AG20443 (cell line): ENCODE results near the gene CNTN5.

ENCODE experiments used
- DNase-seq: peaks from one replicate; pipeline ENCODE4 v3.0.0; 2012; ENCODE audit warnings: low spot score, mixed read lengths

Gene CNTN5

GRCh38 chr11:99509863-99510262 lies 489.1 kb downstream of the CNTN5 start:
- no peak for DNase-seq

GRCh38 chr11:99513368-99513767 lies 492.6 kb downstream of the CNTN5 start:
- no peak for DNase-seq

- DNase-seq, result no peak
These were observed 498.3 kb downstream of the CNTN5 start for GRCh38 chr11:99519095-99519494.

DNA sequence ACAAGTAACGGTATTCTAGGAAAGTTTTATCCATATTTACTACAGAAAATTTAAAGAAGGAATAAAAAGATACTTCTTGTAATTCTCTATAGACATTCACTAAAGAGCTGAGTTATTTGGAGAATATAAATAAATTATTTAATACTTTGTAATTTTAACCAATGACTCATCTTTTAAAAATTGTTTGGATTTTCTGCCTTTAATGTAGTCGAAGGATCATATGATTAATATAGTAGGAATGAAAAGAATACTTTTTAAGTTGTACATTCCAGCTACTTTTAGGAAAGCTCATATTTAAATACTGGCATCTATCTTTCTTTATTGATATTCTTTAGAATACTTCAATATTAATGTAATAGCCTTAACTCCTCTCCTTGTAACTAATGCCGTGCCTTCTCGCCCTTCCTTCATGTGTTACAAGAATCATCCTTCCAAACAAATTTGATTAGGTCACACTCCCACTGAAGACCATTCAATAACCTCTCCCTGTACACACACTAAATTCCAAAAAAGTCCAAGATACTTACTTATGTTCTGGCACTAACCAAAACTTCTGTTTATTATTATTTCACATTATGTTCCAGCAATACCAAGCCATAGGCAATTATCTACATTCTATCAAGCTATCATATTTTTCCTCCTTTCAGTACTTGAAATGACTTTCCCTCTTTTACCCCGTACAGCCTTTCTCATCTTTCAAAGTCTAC lies 501.9 kb downstream of the CNTN5 start:
- no peak for DNase-seq

GRCh38 chr11:99531468-99531867 lies 510.7 kb downstream of the CNTN5 start:
- no peak for DNase-seq

DNA sequence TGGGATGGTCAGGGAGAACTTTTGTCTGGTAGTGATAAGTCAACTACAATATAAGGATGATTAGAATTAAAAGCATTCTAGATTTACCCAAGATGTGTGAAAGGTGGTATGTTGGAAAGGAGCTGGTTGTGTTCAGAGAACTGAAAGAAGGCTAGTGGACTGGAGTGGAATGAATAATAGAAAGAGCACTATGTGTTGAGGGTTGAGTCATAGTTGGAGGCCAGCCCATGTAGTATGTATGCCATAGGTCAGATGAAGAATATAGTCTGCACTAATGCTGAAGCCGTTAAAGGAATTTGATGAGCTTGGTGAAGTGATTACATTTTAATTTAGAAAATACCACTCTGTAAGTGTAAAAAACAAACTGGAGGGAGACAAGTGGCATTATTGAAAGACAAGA lies 514.1 kb downstream of the CNTN5 start:
- no peak for DNase-seq

DNA sequence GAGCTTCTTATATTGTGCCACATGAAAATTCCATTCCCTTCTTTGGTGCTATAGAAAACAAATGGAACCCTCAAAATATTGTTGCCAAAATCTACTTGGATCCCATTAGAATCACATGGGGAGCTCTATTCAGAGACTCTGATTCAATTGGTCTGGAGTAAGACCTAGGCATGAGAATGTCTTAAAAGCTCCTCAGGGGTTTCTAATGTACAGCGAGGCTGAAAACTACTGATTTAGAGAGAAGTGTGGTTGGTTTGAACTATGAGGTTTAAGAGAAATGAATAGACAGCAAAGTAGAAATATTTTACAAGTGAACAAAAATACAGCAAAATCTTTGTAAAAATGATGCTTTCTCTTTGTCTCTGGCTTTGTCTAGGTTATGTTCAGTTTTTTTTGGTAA lies 514.7 kb downstream of the CNTN5 start:
- DNase-seq, result no peak

DNA sequence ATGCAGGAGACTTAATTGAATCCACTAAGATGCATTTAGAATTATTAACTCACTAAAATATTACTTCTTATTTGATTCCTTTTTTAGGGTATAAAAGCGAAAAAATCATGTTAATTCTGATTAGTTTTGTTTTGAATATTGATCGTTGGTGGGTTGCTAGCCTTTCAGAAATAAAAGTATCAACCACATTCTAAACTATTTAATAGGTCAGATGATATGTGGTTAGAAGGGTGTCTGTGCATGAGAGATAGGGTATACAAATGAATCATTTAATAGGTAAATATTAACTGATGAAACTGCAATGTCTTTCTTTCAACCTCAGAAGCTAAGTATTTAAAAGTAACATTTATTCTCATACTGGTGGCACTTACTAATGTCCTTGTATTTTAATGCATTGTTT lies 515.1 kb downstream of the CNTN5 start:
- no peak for DNase-seq

- DNase-seq, result no peak
These were observed 516.9 kb downstream of the CNTN5 start for GRCh38 chr11:99537681-99538080.

DNA sequence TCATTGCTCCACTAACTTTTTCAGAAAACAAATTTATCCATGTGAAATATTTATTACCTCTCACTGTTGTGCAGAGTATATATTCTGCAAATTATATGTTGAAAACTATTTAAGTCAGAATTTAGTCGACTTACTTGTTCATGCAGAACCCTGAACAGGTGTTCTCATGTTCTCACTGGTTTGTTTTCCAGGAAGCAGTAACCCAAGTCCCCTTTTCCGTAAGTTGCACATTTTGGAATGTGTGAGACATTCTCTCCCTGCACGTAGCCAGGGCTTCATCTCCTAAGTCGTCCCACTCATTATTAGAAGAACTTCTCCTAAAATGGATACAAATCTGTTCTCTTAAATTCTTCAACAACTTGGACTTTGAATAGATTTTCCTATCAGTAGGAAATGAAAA lies 524.9 kb downstream of the CNTN5 start:
- DNase-seq, result no peak

DNA sequence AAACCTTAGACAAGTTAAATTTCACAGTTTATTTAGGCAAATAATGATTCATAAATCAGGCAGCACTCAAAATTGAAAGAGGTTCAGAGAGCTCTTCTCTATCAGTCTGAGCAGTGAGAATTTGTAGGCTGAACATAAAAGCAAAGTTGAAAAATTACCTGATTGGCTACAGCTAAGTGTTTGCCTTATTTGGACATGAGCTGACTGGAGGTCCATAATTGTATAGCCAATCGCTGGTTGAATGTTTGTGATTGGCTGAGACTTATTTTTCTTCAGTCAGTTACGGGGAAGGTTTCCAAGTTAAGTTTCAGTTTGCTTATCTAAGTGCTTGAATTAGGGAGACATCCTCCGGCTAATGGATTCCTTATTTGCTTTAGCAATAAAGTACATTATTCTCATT lies 527.5 kb downstream of the CNTN5 start:
- no peak for DNase-seq

DNA sequence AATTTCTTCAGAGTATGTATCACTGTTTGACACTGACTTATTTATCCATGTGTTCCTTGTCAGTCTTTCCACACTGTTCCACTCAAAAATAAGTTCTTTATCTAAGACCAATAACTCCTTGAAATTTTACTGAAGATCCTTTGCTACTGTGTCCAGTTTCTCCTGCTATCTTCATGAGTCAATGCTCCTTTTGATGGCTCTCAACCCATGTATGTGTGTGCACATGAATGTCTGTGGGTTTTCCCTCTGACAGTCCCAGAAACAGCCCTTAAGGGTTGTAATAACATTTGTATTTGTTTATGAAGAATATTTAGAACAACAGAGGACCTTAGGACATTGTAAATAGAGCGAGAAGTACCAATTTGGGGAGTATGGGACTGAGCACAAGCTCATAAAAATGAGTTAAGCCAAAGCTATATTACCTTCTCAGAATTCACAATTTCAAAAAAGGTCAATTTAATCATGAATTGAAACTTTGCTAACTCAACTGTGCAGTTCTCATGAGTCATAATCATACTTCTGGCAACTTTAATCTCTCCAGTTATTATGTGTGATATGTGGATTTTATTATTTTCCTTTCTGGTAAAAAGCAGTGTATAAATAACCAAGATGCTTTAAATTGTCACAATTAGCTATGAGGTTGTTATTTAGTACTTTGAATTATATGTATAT lies 533.6 kb downstream of the CNTN5 start:
- DNase-seq, result no peak

GRCh38 chr11:99555486-99555885 lies 534.7 kb downstream of the CNTN5 start:
- no peak for DNase-seq

- DNase-seq, result no peak
These were observed 544.6 kb downstream of the CNTN5 start for GRCh38 chr11:99565333-99565732.

GRCh38 chr11:99567334-99567956 lies 546.7 kb downstream of the CNTN5 start:
- no peak for DNase-seq

DNA sequence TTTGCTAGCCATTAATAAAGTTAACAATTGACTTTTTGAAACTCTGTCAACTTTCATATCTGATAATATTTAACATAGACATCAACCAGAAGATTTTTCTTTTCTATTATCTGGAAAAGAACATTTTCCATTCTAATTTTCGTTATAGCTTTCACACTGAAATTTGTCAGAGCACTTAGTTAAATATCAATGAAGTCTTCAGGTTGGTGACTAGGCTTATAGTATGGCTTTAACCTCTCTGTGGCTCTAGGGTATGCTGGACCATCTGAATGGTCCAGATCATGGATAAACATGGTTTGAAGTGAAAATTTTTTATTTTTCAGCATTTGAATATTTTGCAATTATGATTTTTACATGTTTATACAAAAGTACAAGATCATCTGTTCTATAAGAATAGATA lies 548.1 kb downstream of the CNTN5 start:
- DNase-seq, result no peak

DNA sequence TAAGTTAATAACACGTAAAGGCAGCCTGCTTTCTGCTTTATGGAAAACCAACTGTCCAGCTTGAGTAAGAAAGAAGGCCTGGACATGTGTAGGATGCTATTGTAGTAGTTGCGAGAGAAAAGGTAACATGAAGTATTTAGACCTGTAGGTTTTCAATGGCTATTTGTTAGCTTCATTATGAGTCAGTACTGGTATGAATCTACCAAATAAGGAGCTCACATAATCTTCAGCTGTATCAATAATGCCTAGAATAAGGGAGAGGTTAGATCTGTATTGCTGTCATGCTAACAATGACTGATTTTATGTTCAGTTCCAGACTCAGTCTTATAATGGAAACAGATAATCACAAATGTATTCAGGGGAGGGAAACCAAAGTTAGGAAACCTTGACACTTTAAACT lies 550.3 kb downstream of the CNTN5 start:
- DNase-seq, result no peak

- DNase-seq, result no peak
These were observed 564.1 kb downstream of the CNTN5 start for GRCh38 chr11:99584830-99585229.

DNA sequence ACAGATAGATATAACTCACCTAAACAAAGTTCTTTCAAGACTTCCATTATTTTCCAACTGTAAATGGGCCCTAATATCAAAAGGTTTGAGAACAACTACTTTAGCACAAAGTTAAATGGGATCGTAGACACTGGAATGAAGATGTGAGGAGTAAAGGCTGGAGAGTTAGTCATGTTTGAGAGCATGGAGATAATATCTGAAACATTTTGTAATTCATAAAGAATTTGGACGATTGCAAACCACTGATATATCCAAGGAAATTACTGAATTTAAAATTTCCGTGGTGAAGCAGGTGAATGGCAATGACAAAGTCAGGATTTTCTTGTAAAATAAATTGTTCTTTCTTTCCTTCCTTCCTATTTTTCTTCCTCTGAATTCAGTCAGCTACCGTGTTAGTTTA lies 564.9 kb downstream of the CNTN5 start:
- DNase-seq, result no peak

- no peak for DNase-seq
These were observed 569.0 kb downstream of the CNTN5 start for GRCh38 chr11:99589771-99590170.

GRCh38 chr11:99592266-99592665 lies 571.5 kb downstream of the CNTN5 start:
- DNase-seq, result no peak

GRCh38 chr11:99593197-99593596 lies 572.4 kb downstream of the CNTN5 start:
- no peak for DNase-seq

DNA sequence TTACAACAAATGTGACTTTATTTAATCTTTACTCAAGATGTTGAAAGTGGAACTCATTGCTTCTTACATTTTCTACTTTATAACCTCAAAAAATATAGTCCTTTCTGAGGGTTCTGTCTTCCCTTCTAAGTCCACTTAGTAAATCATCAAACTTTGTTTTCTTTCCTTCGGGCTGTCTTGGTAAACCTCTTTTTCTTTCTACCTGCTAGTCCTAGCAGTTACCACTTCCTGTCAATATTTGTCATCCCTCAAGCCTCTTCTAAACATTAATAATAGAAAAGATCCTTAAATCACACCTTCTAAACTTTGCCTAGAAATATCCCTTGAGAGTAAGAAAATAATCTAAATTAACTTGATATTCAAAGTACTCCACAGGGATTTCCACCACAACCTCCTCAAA lies 580.4 kb downstream of the CNTN5 start:
- no peak for DNase-seq

GRCh38 chr11:99614352-99614751 lies 593.6 kb downstream of the CNTN5 start:
- DNase-seq, result no peak
